PC-3 (cell line): Measurements from ENCODE around the gene GPRC5B.

Experiments used
- CTCF ChIP-seq: fragments of 300-600 bp; sonication (generic); conservative IDR thresholded peaks from 2 replicates; pipeline ENCODE4 v1.5.1; 2017; ENCODE audit warnings: antibody characterized with exemption, low read depth, mild to moderate bottlenecking, low read length
- EZH2 ChIP-seq: fragments of 300-600 bp; sonication (generic); IDR thresholded peaks from one replicate; pipeline ENCODE4 v1.6.1; 2017; ENCODE audit warnings: antibody characterized with exemption, mild to moderate bottlenecking, low read length; ENCODE audit not compliant: unreplicated experiment
- EZH2phosphoT487 ChIP-seq: fragments of 300-600 bp; sonication (generic); IDR thresholded peaks from 2 replicates; pipeline ENCODE4 v1.6.1; 2018; ENCODE audit warnings: mild to moderate bottlenecking, antibody characterized with exemption, low read length, borderline replicate concordance

- TF ChIP-seq EZH2 = no peak
- TF ChIP-seq CTCF = no peak
- no peak for TF ChIP-seq EZH2phosphoT487
These were observed 22.8 kb downstream of the GPRC5B start for GRCh38 chr16:19861811-19862327.
